Spleen (tissue), 11 donors: ENCODE results near the gene MMP2. TPM values are rescaled to one million over a fixed set of nuclear protein-coding genes. Genes with fewer than 3 reads are reported as not detected.

Experiments
- DNase-seq: peaks from one replicate; pipeline ENCODE4 v3.0.0-alpha.2; 2020
- H3K27ac ChIP-seq, 8 donors: fragments of 200-600 bp; sonication (generic) in 7 of 8; 1 replicate in 4 of 8; 2 replicates in 4 of 8; pipeline versions ENCODE4 v1.5.0 to v1.8.0; 2016 to 2021; ENCODE audit warnings: inconsistent platforms in 4 of 8, mild to moderate bottlenecking in 4 of 8, moderate library complexity in 1 of 8
- H3K27me3 ChIP-seq, 7 donors: fragments of 200-600 bp; sonication (generic) in 6 of 7; replicated peaks in 1 of 7; 1 replicate in 4 of 7; 2 replicates in 3 of 7; pipeline versions ENCODE4 v1.5.0 to v1.8.0; 2016 to 2021; ENCODE audit warnings: inconsistent platforms in 3 of 7, mild to moderate bottlenecking in 1 of 7
- H3K36me3 ChIP-seq, 6 donors: fragments of 200-600 bp; sonication (generic) in 5 of 6; 1 replicate in 4 of 6; 2 replicates in 2 of 6; pipeline versions ENCODE4 v1.5.0 to v1.8.0; 2016 to 2021; ENCODE audit warnings: inconsistent platforms in 2 of 6
- H3K4me1 ChIP-seq, 6 donors: fragments of 200-600 bp; sonication (generic) in 5 of 6; 1 replicate in 3 of 6; 2 replicates in 3 of 6; pipeline versions ENCODE4 v1.5.0 to v1.8.0; 2016 to 2021; ENCODE audit warnings: inconsistent platforms in 3 of 6
- H3K4me3 ChIP-seq, 8 donors: fragments of 200-600 bp; sonication (generic) in 7 of 8; 1 replicate in 4 of 8; 2 replicates in 4 of 8; pipeline versions ENCODE4 v1.5.0 to v1.8.0; 2016 to 2021; ENCODE audit warnings: inconsistent platforms in 4 of 8, mild to moderate bottlenecking in 4 of 8, moderate library complexity in 2 of 8
- H3K9me3 ChIP-seq, 8 donors: fragments of 200-600 bp; sonication (generic) in 7 of 8; 1 replicate in 4 of 8; 2 replicates in 4 of 8; pipeline versions ENCODE4 v1.5.0 to v1.8.0; 2016 to 2021; ENCODE audit warnings: inconsistent platforms in 4 of 8
- POLR2A ChIP-seq, 3 donors: fragments of 450-650 bp; IDR thresholded peaks; one replicate each; pipeline ENCODE4 v1.5.1; 2017; ENCODE audit warnings: antibody characterized with exemption in 3 of 3, mild to moderate bottlenecking in 1 of 3
- POLR2AphosphoS5 ChIP-seq, 3 donors: sonication (generic); formaldehyde crosslinking; IDR thresholded peaks; one replicate each; pipeline ENCODE4 v1.5.1; 2017; ENCODE audit warnings: antibody characterized with exemption in 3 of 3
- WGBS, 5 donors: extraction: QIAGEN DNeasy Blood & Tissue Kit in 3 of 5; methylation state at CpG; one replicate each; pipeline versions ENCODE4 v1.1.5 to v1.1.7; 2013 to 2018; 5-methylcytosine and 5-hydroxymethylcytosine counted together
- intact Hi-C: fragments of 100-400 bp; cut with DNase I; formaldehyde crosslinking; loops from one replicate; pipeline ENCODE4 v1.15.0; 2023; ENCODE audit warnings: low total_unique reads
- polyA plus RNA-seq, 3 donors: library from polyadenylated mRNA; stranded (reverse); fragments of 200-250 nt; gene quantifications; one replicate each; pipeline ENCODE4 v1.2.1, GENCODE V29; 2013
- total RNA-seq, 7 donors: library from RNA; depleted of rRNA in 3 of 7; stranded (reverse); fragments of >200 nt in 3 of 7; fragmentation: NEBNext Ultra II Directional in 4 of 7; extraction: Animal tissue kit (Norgen Biotek cat#: 25700) in 4 of 7; gene quantifications; one replicate each; pipeline versions ENCODE4 v1.1.0 to v1.2.1, GENCODE V29; 2016 to 2021
- TF ChIP-seq, protein P1 (sequence below), 11 experiments: fragments of 200-600 bp in 7 of 11; fragments of 450-650 bp in 4 of 11; sonication (generic) in 4 of 11; IDR thresholded peaks in 8 of 11; conservative IDR thresholded peaks in 3 of 11; 1 replicate in 7 of 11; 2 replicates in 4 of 11; pipeline versions ENCODE4 v1.4.0 to v1.8.0; 2016 to 2021; ENCODE audit warnings: antibody characterized with exemption in 11 of 11, inconsistent platforms in 4 of 11, mild to moderate bottlenecking in 1 of 11
- donor health status: healthy with polysubstance abuse.
- donor health status: DM: no; HTN: no; CAD: no; lungs with moderate emphysema.
- donor health status: DM: no; HTN: no; CAD: no.
- donor health status: Bipolar disorder and iron deficiency.
- donor health status: healthy.
- donor health status: DM: no; HTN: no; CAD: no.
- donor health status: DM: yes; HTN: yes; CAD: no.

The MMP2 gene
- total and polyA plus RNA-seq, 10 donors: 5.0 to 162 (median 51.3) TPM

DNA sequence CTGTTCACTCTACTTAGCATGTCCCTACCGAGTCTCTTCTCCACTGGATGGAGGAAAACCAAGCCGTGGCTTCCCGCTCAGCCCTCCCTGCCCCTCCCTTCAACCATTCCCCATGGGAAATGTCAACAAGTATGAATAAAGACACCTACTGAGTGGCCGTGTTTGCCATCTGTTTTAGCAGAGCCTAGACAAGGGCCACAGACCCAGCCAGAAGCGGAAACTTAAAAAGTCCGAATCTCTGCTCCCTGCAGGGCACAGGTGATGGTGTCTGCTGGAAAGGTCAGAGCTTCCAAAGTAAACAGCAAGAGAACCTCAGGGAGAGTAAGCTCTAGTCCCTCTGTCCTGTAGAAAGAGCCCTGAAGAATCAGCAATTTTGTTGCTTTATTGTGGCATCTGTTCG, 27.1 kb downstream of the MMP2 start:
- H3K4me3 ChIP-seq: no peak overlapping the region
- no peaks in the 10 kb centered on the region for H3K9me3 ChIP-seq
- intact Hi-C loops: no loop called here
- peaks cover 0 to 23% (median 0%) of the 10 kb centered on the region in 6 donors for H3K36me3 ChIP-seq
- H3K27me3 ChIP-seq: peaks cover 0 to 41% (median 8%) of the 10 kb centered on the region in 7 donors
- H3K27ac ChIP-seq: no peak overlapping the region
- DNase-seq: no peak
- TF ChIP-seq, protein P1, sequence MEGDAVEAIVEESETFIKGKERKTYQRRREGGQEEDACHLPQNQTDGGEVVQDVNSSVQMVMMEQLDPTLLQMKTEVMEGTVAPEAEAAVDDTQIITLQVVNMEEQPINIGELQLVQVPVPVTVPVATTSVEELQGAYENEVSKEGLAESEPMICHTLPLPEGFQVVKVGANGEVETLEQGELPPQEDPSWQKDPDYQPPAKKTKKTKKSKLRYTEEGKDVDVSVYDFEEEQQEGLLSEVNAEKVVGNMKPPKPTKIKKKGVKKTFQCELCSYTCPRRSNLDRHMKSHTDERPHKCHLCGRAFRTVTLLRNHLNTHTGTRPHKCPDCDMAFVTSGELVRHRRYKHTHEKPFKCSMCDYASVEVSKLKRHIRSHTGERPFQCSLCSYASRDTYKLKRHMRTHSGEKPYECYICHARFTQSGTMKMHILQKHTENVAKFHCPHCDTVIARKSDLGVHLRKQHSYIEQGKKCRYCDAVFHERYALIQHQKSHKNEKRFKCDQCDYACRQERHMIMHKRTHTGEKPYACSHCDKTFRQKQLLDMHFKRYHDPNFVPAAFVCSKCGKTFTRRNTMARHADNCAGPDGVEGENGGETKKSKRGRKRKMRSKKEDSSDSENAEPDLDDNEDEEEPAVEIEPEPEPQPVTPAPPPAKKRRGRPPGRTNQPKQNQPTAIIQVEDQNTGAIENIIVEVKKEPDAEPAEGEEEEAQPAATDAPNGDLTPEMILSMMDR (IDR thresholded peaks at IDR 0.05 in 8 of 11, conservative IDR thresholded peaks at IDR 0.05 in 3 of 11): no peak
- TF ChIP-seq POLR2AphosphoS5 (IDR thresholded peaks at IDR 0.05) (no peak), POLR2A (IDR thresholded peaks at IDR 0.05) (no peak)
- 77 to 87% (median 78%) methylated on average over 7 of the region's 7 CpGs for WGBS, 5 donors
- peaks cover 0 to 57% (median 19%) of the 10 kb centered on the region in 6 donors for H3K4me1 ChIP-seq

DNA sequence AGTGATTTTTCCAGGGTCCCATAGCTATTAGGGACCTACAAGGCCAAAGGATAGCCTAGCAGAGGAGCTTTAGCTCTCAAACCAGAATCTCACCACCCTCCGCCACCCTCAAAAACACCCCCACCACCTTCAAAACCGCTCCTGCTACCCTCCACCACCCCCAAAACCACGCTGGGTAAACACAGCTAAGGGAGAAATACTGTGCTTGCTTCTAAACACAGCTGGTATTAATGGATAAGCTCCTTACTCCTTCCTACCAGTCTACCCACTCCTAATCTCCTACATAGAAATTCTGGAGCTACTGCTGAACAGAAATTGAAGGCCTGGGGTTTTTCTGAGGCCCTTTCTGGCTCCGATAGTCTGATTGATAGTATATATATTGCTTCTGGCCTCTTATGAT, 27.7 kb downstream of the MMP2 start:
- Histone ChIP-seq H3K4me3 (no peak overlapping the region), H3K36me3 (peaks cover 0 to 23% (median 0%) of the 10 kb centered on the region in 6 donors), H3K27ac (no peak overlapping the region), H3K27me3 (peaks cover 0 to 42% (median 8%) of the 10 kb centered on the region in 7 donors), H3K9me3 (no peaks in the 10 kb centered on the region), H3K4me1 (peaks cover 0 to 58% (median 15%) of the 10 kb centered on the region in 6 donors)
- TF ChIP-seq POLR2A (IDR thresholded peaks at IDR 0.05) (no peak), POLR2AphosphoS5 (IDR thresholded peaks at IDR 0.05) (no peak)
- TF ChIP-seq, protein P1 (IDR thresholded peaks at IDR 0.05 in 8 of 11, conservative IDR thresholded peaks at IDR 0.05 in 3 of 11): no peak
- DNase-seq: no peak
- intact Hi-C loops: no loop called here
- 37 to 68% (median 58%) methylated on average over 4 of the region's 4 CpGs for WGBS, 5 donors

DNA sequence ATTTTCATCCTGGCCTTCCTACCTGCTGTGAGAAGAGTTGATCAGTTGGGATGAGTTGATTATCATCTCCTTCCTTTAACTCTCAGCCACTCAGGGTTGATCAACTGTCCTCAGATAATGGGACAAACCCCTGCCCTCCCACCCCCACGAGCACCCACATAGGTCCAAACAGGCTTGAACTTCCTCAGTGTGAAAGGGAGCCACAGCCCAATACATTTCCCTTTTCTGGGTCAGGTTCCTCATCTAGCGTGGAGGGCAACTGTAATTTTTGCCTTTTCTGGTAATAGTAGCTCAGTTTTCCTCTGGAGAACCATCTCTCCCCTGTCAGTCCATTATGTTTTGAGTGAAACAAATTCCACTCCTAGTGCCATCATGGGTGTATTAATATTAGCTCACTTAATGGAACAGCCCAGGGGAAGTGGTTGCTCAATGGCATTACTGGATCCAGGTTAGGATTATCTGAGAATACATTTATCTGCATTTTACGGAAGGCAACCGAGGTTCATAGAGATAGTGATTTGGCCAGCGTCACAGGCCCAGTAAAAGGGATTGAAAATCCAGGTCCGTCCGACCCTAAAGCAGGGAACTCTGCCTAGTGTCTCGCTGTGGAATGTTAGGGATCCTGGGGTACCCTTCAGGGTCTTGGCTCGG, 29.4 kb downstream of the MMP2 start:
- peak overlapping the region in 7 of 8 donors; percentile 73 to 93 (median 84) for H3K27ac ChIP-seq
- peaks cover 0 to 50% (median 8%) of the 10 kb centered on the region in 7 donors for H3K27me3 ChIP-seq
- H3K9me3 ChIP-seq: peaks cover 0 to 13% (median 12%) of the 10 kb centered on the region in 8 donors
- WGBS, 5 donors: 54 to 65% (median 62%) methylated on average over 9 of the region's 9 CpGs
- TF ChIP-seq, protein P1 (IDR thresholded peaks at IDR 0.05 in 8 of 11, conservative IDR thresholded peaks at IDR 0.05 in 3 of 11): no peak
- TF ChIP-seq POLR2A (IDR thresholded peaks at IDR 0.05) (no peak), POLR2AphosphoS5 (IDR thresholded peaks at IDR 0.05) (no peak)
- DNase-seq: no peak
- intact Hi-C loops: no loop called here
- peaks cover 0 to 42% (median 7%) of the 10 kb centered on the region in 6 donors for H3K4me1 ChIP-seq
- H3K4me3 ChIP-seq: peak overlapping the region in 6 of 8 donors; percentile 46 to 73 (median 52)
- peaks cover 0 to 27% (median 0%) of the 10 kb centered on the region in 6 donors for H3K36me3 ChIP-seq
